Measurements from ENCODE around the gene PIEZO1. TPM values are rescaled to one million over a fixed set of nuclear protein-coding genes. Genes with fewer than 3 reads are reported as not detected.

Gene PIEZO1
- total and polyA plus RNA-seq, 9 of the 15 experiments (the other 6 are each of a cell fraction or from before 2014, with no cell fraction given): 3.6 to 432 (median 131) TPM

DNA sequence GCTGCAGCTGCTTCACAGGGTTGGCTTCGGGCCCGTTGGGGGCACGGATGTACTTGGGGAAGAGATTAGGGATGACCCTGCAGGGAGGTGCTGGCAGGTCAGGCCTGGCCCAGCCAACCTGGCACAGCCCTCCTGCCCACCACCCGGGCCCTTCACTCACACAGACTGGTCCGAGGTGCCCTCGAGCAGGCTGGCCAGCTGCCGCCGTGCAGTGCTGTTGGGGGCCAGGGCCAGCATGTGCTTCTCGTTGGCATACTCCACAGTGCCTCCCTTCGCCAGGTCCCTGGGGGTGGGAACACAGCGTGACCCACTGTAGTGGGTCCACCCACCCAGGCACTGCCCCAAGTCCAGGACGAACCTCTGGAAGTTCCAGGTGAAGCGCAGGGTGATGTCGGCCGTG, 68.8 kb downstream of the PIEZO1 start:
- DNase-seq (ENCODE audit: extremely low read depth in 1 of 4, low spot score in 3 of 4): peak in 1 of 4 experiments; percentile 13
- H3K27me3 ChIP-seq (ENCODE audit: control insufficient read depth in 2 of 2, insufficient read depth in 2 of 2, low read length in 2 of 2): no peaks in the 10 kb centered on the region; a peak in 1 of 5 replicates
- no peak overlapping the region for H2AFZ ChIP-seq (ENCODE audit: low read depth, low read length)
- 0 out of 2 replicates have a peak, but pooled peaks cover 2% of the 10 kb centered on the region for H3K9me3 ChIP-seq (replicated peaks; ENCODE audit: control insufficient read depth, insufficient read depth, low read depth, low read length)
- BruUV-seq (replicated peaks): no TSS peak
- peaks cover 95% of the 10 kb centered on the region for H3K36me3 ChIP-seq (ENCODE audit: control insufficient read depth, insufficient read depth, low read length)
- no peak overlapping the region for H3K9ac ChIP-seq (ENCODE audit: insufficient read depth in 1 of 2, low read depth in 2 of 2, low read length in 2 of 2)
- ChIA-PET CTCF (ENCODE audit: low intra/inter-chr PET ratio) (no interaction called here), POLR2A (interaction anchor here (0.5 to 3.3 kb wide), 6 partner anchors 9 to 1233 kb away, joined by 3 to 12 read pairs (median 3); no protein-coding TSS in a partner anchor)
- no peak overlapping the region for H3K4me3 ChIP-seq
- intact Hi-C loops (cut with micrococcal nuclease): no loop called here
- no peak overlapping the region for H3K27ac ChIP-seq (ENCODE audit: extremely low read depth, low read depth, low read length)
- WGBS (ENCODE audit: insufficient coverage, low coverage, missing lambda C conversion rate): 96% methylated on average over 15 of the region's 15 CpGs
- H3K4me2 ChIP-seq (ENCODE audit: insufficient read depth, low read length): no peak overlapping the region
- in situ Hi-C loops (cut with MboI): no loop called here
- H3K9me1 ChIP-seq (ENCODE audit: control insufficient read depth, insufficient read depth, low read length): peaks cover 3% of the 10 kb centered on the region
- no peak for FAIRE-seq
- peaks cover 0 to 64% of the 10 kb centered on the region in 2 experiments; a peak in 1 of 5 replicates for H3K4me1 ChIP-seq (replicated peaks in 1 of 2; ENCODE audit: control insufficient read depth in 2 of 2, insufficient read depth in 2 of 2, low read length in 2 of 2)
- ATAC-seq: no peak
- H4K20me1 ChIP-seq (replicated peaks; ENCODE audit: control insufficient read depth, insufficient read depth, low read length): peaks cover 16% of the 10 kb centered on the region; the same call in 1 of the 2 replicates
- H3K79me2 ChIP-seq (ENCODE audit: control insufficient read depth, insufficient read depth, low read length): peaks cover 5% of the 10 kb centered on the region
- TF ChIP-seq, protein P1, sequence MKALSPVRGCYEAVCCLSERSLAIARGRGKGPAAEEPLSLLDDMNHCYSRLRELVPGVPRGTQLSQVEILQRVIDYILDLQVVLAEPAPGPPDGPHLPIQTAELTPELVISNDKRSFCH (CRISPR knock-in tag; IDR thresholded peaks at IDR 0.05): no peak
- TF ChIP-seq, protein P1 (tag; IDR thresholded peaks at IDR 0.05): no peak
- TF ChIP-seq MXI1 (IDR thresholded peaks at IDR 0.05; ENCODE audit: low read depth, low read length) (no peak), BHLHE40 (IDR thresholded peaks at IDR 0.05; ENCODE audit: low read length) (no peak), RBFOX2 (IDR thresholded peaks at IDR 0.05; ENCODE audit: low read depth, low read length) (peak; percentile 45; the same call in 1 of the 2 replicates), FIP1L1 (IDR thresholded peaks at IDR 0.05; ENCODE audit: low read depth, low read length, poor library complexity, severe bottlenecking) (peak; percentile 5), ZNF57 (CRISPR knock-in tag; IDR thresholded peaks at IDR 0.05) (no peak), MYNN (IDR thresholded peaks at IDR 0.05) (no peak), MYNN (CRISPR knock-in tag; IDR thresholded peaks at IDR 0.05) (no peak), RNF2 (IDR thresholded peaks at IDR 0.05) (no peak), ETV1 (tag; conservative IDR thresholded peaks at IDR 0.05; ENCODE audit: low read depth) (no peak), FOXA1 (IDR thresholded peaks at IDR 0.05; ENCODE audit: borderline replicate concordance) (no peak), TEAD4 (IDR thresholded peaks at IDR 0.05; ENCODE audit: low read length) (no peak), TEAD4 (CRISPR knock-in tag; IDR thresholded peaks at IDR 0.05; ENCODE audit: borderline replicate concordance) (no peak), ZNF282 (CRISPR knock-in tag; IDR thresholded peaks at IDR 0.05) (no peak), MAFF (IDR thresholded peaks at IDR 0.05; ENCODE audit: low read length) (no peak), RBM25 (IDR thresholded peaks at IDR 0.05; ENCODE audit: low read depth, low read length, severe bottlenecking) (no peak), BCOR (IDR thresholded peaks at IDR 0.05) (no peak)
- TF ChIP-seq, protein P2, sequence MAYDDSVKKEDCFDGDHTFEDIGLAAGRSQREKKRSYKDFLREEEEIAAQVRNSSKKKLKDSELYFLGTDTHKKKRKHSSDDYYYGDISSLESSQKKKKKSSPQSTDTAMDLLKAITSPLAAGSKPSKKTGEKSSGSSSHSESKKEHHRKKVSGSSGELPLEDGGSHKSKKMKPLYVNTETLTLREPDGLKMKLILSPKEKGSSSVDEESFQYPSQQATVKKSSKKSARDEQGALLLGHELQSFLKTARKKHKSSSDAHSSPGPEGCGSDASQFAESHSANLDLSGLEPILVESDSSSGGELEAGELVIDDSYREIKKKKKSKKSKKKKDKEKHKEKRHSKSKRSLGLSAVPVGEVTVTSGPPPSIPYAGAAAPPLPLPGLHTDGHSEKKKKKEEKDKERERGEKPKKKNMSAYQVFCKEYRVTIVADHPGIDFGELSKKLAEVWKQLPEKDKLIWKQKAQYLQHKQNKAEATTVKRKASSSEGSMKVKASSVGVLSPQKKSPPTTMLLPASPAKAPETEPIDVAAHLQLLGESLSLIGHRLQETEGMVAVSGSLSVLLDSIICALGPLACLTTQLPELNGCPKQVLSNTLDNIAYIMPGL (CRISPR knock-in tag; IDR thresholded peaks at IDR 0.05): no peak
- TF ChIP-seq, protein P3, sequence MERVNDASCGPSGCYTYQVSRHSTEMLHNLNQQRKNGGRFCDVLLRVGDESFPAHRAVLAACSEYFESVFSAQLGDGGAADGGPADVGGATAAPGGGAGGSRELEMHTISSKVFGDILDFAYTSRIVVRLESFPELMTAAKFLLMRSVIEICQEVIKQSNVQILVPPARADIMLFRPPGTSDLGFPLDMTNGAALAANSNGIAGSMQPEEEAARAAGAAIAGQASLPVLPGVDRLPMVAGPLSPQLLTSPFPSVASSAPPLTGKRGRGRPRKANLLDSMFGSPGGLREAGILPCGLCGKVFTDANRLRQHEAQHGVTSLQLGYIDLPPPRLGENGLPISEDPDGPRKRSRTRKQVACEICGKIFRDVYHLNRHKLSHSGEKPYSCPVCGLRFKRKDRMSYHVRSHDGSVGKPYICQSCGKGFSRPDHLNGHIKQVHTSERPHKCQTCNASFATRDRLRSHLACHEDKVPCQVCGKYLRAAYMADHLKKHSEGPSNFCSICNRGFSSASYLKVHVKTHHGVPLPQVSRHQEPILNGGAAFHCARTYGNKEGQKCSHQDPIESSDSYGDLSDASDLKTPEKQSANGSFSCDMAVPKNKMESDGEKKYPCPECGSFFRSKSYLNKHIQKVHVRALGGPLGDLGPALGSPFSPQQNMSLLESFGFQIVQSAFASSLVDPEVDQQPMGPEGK (CRISPR knock-in tag; IDR thresholded peaks at IDR 0.05; ENCODE audit: borderline replicate concordance): no peak
